IPS-15b (cell line): ENCODE data around the gene LXN.

Experiments used
- H3K27me3 ChIP-seq: one replicate; pipeline ENCODE4 v1.6.1; 2013; ENCODE audit warnings: low read length; ENCODE audit not compliant: control insufficient read depth, insufficient read depth
- H3K36me3 ChIP-seq: one replicate; pipeline ENCODE4 v1.6.1; 2013; ENCODE audit warnings: low read length; ENCODE audit not compliant: control insufficient read depth, insufficient read depth
- H3K4me1 ChIP-seq: one replicate; pipeline ENCODE4 v1.6.1; 2013; ENCODE audit warnings: mild to moderate bottlenecking, low read length; ENCODE audit not compliant: control insufficient read depth, insufficient read depth
- H3K4me3 ChIP-seq: one replicate; pipeline ENCODE4 v1.5.1; 2013; ENCODE audit warnings: low read depth, low read length
- H3K9ac ChIP-seq: one replicate; pipeline ENCODE4 v1.6.1; 2013; ENCODE audit warnings: low read depth, mild to moderate bottlenecking, low read length
- H3K9me3 ChIP-seq: one replicate; pipeline ENCODE4 v1.6.1; 2013; ENCODE audit warnings: mild to moderate bottlenecking, low read length; ENCODE audit not compliant: control insufficient read depth, insufficient read depth

LXN gene, protein sequence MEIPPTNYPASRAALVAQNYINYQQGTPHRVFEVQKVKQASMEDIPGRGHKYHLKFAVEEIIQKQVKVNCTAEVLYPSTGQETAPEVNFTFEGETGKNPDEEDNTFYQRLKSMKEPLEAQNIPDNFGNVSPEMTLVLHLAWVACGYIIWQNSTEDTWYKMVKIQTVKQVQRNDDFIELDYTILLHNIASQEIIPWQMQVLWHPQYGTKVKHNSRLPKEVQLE

DNA sequence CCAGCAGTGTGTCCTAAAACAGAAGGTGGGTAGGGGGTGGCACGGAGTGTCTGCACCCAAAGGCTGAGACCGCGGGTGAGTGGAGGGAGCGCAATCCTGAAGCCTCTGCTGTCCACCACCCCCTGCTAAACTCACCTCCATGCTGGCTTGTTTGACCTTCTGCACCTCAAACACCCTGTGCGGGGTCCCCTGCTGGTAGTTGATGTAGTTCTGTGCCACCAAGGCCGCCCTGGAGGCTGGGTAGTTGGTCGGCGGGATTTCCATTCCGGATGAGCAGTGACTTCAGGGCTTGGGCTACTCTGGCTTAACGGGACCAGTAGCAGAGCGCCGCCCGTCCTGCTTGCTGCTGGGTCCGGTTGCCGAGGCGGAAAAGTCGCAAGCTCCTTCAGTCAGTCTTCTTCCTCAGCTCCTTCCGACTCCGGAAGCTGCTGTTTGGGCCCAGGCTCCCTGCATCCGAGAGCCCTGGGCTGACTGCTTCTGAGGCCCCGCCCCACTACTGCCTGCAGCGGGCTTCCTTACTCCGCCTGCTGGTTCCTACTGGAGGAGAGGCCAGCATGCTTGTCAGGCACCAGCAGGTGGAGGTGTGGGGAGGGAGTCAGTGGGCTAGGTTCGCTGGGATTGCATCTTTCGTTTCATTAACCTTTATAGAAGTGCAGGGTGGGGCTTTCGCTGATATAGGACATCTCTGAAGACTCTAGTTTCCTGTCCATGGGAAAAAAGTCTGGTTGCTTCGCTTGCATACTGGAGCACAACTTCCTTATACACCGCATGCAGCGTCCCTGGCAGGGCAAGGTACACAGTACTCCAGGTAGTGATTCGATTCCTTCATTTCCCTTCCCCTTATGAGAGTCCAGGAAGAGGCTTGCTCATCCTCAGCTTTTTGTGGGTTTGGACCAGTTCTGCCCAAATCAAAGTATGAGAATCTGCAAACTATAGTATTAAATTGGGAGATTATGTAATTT is at the start of gene LXN:
TSS of gene LXN (minus strand) at position 434 of the 962 bp plus-strand sequence. CDS start at position 264, 170 bp downstream.
- H3K9ac ChIP-seq: peak within 1 kb of the TSS; percentile 62
- no peaks in the 10 kb centered on the region for H3K36me3 ChIP-seq
- H3K9me3 ChIP-seq: no peaks in the 10 kb centered on the region
- H3K4me3 ChIP-seq: peak within 1 kb of the TSS; percentile 87
- peaks cover 3% of the 10 kb centered on the region for H3K4me1 ChIP-seq
- H3K27me3 ChIP-seq: no peaks in the 10 kb centered on the region

DNA sequence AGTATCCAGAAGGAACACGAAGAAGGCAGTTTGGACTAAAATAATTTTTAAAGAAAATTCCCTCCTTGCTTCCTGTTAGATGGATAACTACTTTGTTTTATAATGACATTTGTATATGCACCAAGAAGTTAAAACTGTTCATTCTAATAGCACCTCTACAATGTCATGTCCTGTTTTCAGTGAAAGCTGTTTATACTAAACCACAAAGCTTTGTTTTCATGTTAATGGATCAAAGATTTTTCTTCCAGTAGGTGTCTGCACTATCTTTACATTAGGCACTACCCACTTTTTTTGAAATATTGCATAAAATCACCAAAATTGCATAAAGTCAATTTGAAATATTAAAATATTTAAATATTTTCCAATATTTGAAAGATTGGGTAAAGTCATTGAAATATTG is 49.7 kb upstream of the LXN start:
- no peaks in the 10 kb centered on the region for H3K4me1 ChIP-seq
- H3K9ac ChIP-seq: no peak overlapping the region
- H3K27me3 ChIP-seq: no peaks in the 10 kb centered on the region
- no peak overlapping the region for H3K4me3 ChIP-seq
- H3K9me3 ChIP-seq: no peaks in the 10 kb centered on the region
- no peaks in the 10 kb centered on the region for H3K36me3 ChIP-seq

DNA sequence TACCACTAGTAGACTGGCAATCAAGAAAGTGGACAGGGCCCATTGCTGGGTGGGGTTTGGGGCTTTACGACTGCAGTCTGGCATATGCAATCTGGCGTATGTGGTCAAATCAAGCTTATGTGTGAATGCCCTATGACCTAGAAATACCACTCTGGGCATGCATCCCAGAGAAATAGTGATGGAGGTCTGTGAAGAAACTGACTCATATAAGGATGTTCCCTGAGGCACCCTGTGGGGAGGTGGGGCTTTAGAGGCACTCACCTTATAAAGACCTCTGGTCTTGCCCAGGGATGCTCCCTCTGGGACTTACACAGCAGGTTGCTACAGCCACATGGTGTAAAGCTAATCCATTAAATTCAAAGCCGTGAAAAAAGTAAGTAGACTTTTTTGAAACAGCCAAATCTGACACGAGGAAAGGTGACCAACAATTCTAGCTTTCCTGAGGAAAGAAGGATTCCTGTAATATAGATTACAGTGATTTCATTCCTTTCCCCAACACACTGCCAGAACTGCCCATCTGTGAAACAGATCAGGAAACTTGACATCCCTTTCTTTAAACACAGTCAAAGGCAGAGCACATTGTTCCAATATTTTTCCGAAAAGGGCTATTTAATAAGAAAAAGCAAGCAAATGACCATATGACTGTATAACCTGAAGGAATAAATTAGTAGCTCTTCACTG is 46.2 kb upstream of the LXN start:
- no peak overlapping the region for H3K9ac ChIP-seq
- no peaks in the 10 kb centered on the region for H3K9me3 ChIP-seq
- H3K4me3 ChIP-seq: no peak overlapping the region
- H3K36me3 ChIP-seq: no peaks in the 10 kb centered on the region
- H3K27me3 ChIP-seq: no peaks in the 10 kb centered on the region
- H3K4me1 ChIP-seq: no peaks in the 10 kb centered on the region

DNA sequence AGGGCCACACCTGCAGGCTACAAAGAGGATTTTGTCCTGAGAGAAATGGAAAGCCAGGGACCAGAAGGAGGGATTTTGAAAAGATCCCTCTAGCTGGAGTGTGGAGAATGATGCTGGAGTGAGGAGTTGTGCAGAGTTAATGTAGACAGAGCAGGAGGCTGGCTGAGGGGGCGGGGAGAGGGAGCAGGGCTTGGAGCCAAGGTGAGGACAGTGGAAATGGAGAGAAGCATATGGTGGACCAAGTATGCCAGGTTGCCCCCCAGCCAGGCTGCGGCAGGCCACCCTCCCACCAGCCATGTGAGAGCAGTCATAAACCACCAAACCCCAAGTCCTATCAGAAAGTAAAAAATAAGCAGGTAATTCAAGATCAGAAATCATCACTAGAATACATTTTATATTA is 45.1 kb upstream of the LXN start:
- Histone ChIP-seq H3K36me3 (no peaks in the 10 kb centered on the region), H3K4me3 (no peak overlapping the region), H3K27me3 (no peaks in the 10 kb centered on the region), H3K4me1 (peaks cover 2% of the 10 kb centered on the region), H3K9me3 (no peaks in the 10 kb centered on the region), H3K9ac (no peak overlapping the region)

DNA sequence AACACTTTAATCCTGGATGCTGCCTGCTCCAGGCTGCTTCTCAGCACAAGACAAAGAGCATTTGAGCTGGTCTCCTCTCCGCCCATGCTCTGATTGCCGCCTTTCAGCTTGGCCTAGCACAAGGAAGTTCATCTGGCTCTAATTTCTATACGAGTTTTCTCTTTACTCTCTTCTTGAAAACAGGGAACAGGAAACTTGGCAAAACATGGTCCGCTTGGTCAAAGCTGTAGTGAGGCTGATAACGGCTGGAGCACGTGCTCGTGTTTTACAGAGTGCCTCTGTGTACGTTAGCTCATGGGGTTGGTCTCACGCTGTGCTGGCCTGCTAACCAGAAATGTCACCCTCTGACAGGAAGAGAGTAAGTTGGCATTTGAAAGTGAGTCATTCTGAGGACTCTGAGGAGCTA is 40.6 kb upstream of the LXN start:
- Histone ChIP-seq H3K4me1 (peaks cover 6% of the 10 kb centered on the region), H3K36me3 (no peaks in the 10 kb centered on the region), H3K9ac (no peak overlapping the region), H3K27me3 (no peaks in the 10 kb centered on the region), H3K9me3 (no peaks in the 10 kb centered on the region), H3K4me3 (no peak overlapping the region)

DNA sequence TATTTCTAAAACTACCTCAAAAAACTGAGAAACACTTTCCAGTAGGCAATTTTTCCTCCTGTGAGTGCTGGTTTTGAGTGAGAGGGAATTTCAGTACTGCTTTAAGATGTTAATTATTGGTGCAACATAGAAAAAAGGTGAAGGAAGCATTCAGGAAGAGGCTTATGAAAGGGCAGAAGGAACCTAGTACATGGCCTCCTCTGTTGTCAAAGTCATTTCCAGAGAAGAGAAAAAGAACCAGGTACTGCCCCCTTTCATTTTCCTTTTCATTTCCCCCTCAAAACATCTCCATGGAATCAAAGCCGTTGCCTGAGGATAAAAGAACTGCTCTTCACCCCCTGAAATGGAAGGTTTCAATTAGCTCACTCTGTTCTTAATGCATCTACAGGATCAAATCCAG is 40.0 kb upstream of the LXN start:
- no peak overlapping the region for H3K4me3 ChIP-seq
- H3K9ac ChIP-seq: no peak overlapping the region
- no peaks in the 10 kb centered on the region for H3K36me3 ChIP-seq
- H3K4me1 ChIP-seq: peaks cover 6% of the 10 kb centered on the region
- H3K27me3 ChIP-seq: no peaks in the 10 kb centered on the region
- H3K9me3 ChIP-seq: no peaks in the 10 kb centered on the region

DNA sequence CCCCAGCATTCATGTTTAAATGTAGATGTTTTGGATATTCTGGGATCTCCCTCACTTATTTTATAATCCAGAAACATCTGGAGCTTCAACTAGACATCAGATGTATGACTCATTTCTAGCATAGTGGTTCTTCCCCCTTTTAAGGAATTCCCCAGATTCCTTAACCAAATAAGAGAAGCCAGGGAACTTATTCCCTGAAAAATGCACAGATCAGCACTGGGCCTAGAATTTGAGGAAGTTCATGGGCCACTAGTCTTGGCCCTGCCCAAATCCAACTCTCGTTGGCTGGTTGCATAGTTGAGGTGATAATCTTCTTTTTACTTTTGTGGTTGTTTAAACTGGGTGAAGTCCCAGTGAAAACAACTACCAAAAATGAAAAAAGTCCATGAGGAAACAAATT is 39.4 kb upstream of the LXN start:
- no peaks in the 10 kb centered on the region for H3K36me3 ChIP-seq

DNA sequence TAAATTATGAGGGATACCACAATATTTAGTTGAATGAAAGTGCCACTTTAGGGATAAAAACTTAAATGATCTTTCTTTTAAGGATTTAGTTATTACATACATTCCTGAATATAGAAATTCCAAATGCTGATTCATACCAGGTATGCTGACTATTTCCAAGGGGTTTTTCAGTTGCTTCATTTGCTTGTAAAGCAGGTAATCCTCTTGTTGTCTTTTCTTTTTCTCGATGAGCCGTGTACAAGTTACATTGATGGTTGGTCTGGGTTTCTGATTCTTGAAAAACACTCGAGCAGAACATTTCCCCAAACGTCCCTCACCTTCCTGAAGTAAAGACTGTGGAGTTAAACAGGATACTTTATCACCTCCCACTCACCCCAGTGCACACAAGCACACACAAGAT is 38.2 kb upstream of the LXN start:
- H3K36me3 ChIP-seq: no peaks in the 10 kb centered on the region

More for the DNA sequence above, 39.4 kb upstream of the LXN start:
- Histone ChIP-seq H3K9me3 (no peaks in the 10 kb centered on the region), H3K27me3 (no peaks in the 10 kb centered on the region), H3K9ac (no peak overlapping the region), H3K4me3 (no peak overlapping the region), H3K4me1 (peaks cover 6% of the 10 kb centered on the region)

DNA sequence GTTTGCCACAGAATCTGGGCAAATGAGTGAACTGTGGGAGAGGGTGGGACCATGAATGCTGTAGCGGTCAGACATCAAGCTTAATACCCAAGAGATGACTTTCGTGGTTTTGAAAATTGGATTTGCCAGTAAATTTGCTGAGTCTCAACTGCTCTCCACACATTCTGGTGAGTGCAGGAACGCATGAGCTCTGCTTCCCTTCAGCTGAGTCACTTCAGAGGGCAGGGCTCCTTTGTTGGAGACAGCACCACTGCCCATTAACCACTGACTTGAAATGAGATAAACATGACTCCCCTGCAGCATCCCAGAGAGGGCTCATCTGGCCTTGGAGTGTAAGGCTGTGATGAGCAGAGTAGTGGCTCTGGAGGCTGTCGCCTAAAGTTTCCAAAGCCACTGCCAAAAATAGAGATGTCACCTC is 37.2 kb upstream of the LXN start:
- Histone ChIP-seq H3K4me3 (no peak overlapping the region), H3K27me3 (no peaks in the 10 kb centered on the region), H3K4me1 (peaks cover 6% of the 10 kb centered on the region), H3K36me3 (no peaks in the 10 kb centered on the region), H3K9me3 (no peaks in the 10 kb centered on the region), H3K9ac (no peak overlapping the region)

More for the DNA sequence above, 38.2 kb upstream of the LXN start:
- Histone ChIP-seq H3K4me1 (peaks cover 6% of the 10 kb centered on the region), H3K27me3 (no peaks in the 10 kb centered on the region), H3K4me3 (no peak overlapping the region), H3K9ac (no peak overlapping the region), H3K9me3 (no peaks in the 10 kb centered on the region)

DNA sequence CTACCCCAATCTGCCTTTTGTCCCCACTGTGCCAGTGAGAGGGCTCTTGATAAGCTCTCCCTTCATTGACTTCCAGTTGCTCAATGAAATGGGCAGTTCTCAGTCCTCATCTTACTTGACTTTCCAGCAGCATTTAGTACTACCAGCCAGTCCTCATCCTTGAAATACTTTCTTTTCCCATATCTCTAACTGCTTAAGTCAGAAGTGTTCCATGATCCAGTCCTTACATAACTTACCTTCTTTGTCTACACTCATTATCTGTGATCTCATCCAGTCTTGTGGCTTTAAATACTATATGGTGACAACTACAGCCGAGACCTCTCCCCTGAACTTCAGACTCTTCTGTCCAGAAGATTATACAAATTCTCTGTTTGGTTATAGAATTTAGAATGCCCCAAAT is 31.1 kb upstream of the LXN start:
- Histone ChIP-seq H3K9me3 (no peaks in the 10 kb centered on the region), H3K4me1 (no peaks in the 10 kb centered on the region), H3K9ac (no peak overlapping the region), H3K36me3 (no peaks in the 10 kb centered on the region), H3K4me3 (no peak overlapping the region), H3K27me3 (no peaks in the 10 kb centered on the region)

DNA sequence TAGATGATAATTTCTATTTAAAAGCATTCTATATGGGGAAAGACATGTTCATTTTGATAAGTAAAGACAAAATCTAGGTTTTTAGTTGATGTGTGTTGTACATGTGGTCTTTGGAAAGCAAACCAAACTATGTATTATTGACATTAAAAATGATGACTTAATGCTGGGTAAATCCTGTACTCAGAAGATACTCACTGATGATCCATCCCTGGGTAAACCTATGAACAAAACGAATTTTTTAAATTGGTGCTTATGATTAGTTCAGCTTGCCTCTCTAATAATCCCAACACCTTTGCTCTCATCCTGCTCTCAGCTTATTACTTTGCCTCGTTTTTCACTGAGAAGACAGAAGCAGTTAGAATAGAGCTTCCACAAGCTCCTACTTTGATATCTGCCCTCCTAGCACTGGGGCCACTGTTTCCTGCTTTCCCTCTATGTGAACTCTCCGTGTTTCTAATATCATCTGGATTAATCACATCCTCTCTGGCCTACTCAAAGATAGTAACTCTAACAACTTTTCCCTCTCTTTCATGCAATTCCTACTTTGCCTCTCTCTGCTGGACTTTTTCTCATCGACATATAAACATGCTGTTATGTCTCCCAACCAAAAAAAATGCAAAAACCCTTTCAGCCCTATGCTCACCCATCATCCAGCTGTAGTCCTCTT is 30.5 kb upstream of the LXN start:
- H3K9ac ChIP-seq: no peak overlapping the region
- no peaks in the 10 kb centered on the region for H3K4me1 ChIP-seq
- H3K4me3 ChIP-seq: no peak overlapping the region

More for the DNA sequence above, 30.5 kb upstream of the LXN start:
- Histone ChIP-seq H3K9me3 (no peaks in the 10 kb centered on the region), H3K36me3 (no peaks in the 10 kb centered on the region), H3K27me3 (no peaks in the 10 kb centered on the region)
